Nephron (organoid): Measurements from ENCODE around the gene AIG1.

Source experiments
- H3K27ac Mint-ChIP-seq, 3 experiments: 2 replicates each; pipeline ENCODE4 v1.8.0; 2020; ENCODE audit warnings: mixed read lengths in 3 of 3, mild to moderate bottlenecking in 2 of 3, moderate library complexity in 1 of 3
- H3K27me3 Mint-ChIP-seq: 2 replicates; pipeline ENCODE4 v1.8.0; 2021; ENCODE audit warnings: low read depth, mild to moderate bottlenecking, moderate library complexity, mixed read lengths
- H3K36me3 Mint-ChIP-seq: 2 replicates; pipeline ENCODE4 v1.8.0; 2020; ENCODE audit warnings: low read depth, mixed read lengths
- H3K4me1 Mint-ChIP-seq: 2 replicates; pipeline ENCODE4 v1.8.0; 2020; ENCODE audit warnings: mixed read lengths
- H3K4me3 Mint-ChIP-seq, 3 experiments: 2 replicates each; pipeline ENCODE4 v1.8.0; 2020; ENCODE audit warnings: mild to moderate bottlenecking in 3 of 3, mixed read lengths in 3 of 3, moderate library complexity in 2 of 3
- H3K9me3 Mint-ChIP-seq: 2 replicates; pipeline ENCODE4 v1.8.0; 2020; ENCODE audit warnings: mixed read lengths
- TF ChIP-seq, protein P1 (sequence below), 3 experiments: fragments of 200-600 bp; sonication (generic); IDR thresholded peaks; one replicate each; pipeline ENCODE4 v1.5.0; 2021; ENCODE audit warnings: antibody characterized with exemption in 3 of 3; ENCODE audit not compliant: unreplicated experiment in 3 of 3

Gene AIG1

DNA sequence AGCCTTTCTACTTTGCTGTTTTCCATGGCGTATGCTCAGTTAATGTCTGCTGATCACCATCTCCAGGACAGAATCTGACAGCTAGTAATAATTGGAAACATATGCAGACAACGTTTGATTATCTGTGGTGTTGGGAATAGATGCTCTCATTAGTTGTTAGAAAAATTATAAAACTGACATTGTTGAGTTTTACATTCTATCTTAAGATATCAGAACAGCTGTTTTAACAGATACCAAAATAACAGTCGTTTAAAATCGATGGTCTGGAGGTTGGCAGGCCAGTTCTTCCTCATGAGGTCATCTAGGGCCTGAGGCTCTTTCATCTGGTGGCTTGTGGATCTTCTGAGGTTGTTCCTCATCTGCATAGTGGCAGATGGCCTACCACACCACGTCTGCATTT, 137.6 kb downstream of the AIG1 start:
- Mint-ChIP-seq H3K27ac (peak overlapping the region in 1 of 3 experiments; percentile 58), H3K4me3 (no peak overlapping the region), H3K27me3 (peaks cover 3% of the 10 kb centered on the region), H3K9me3 (no peaks in the 10 kb centered on the region), H3K4me1 (peaks cover 32% of the 10 kb centered on the region), H3K36me3 (peaks cover 2% of the 10 kb centered on the region)
- TF ChIP-seq, protein P1, sequence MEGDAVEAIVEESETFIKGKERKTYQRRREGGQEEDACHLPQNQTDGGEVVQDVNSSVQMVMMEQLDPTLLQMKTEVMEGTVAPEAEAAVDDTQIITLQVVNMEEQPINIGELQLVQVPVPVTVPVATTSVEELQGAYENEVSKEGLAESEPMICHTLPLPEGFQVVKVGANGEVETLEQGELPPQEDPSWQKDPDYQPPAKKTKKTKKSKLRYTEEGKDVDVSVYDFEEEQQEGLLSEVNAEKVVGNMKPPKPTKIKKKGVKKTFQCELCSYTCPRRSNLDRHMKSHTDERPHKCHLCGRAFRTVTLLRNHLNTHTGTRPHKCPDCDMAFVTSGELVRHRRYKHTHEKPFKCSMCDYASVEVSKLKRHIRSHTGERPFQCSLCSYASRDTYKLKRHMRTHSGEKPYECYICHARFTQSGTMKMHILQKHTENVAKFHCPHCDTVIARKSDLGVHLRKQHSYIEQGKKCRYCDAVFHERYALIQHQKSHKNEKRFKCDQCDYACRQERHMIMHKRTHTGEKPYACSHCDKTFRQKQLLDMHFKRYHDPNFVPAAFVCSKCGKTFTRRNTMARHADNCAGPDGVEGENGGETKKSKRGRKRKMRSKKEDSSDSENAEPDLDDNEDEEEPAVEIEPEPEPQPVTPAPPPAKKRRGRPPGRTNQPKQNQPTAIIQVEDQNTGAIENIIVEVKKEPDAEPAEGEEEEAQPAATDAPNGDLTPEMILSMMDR (IDR thresholded peaks at IDR 0.05; ENCODE audit: unreplicated experiment in 3 of 3), result no peak

DNA sequence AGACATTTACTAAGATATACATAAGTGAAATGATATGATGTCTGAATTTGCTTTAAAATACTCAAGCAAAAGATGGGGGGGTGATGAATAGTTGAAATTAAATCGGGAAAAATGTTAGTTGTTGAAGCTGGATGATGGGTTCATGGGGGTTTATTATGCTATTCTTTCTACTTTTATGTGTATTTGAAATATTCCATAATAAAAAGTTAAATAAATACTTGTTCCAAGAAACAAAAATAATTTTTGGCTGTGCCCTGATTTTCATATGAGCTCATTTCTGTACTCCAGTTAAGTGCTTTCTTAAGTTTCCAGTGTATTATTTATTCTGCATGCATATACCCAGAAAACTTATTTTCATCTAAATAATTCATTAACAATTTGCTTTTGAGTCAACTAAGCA, 138.6 kb downstream of the AIG1 start:
- peaks cover 6% of the 10 kb centered on the region for H3K27me3 Mint-ChIP-seq
- no peak overlapping the region for H3K4me3 Mint-ChIP-seq
- TF ChIP-seq, protein P1 (IDR thresholded peaks at IDR 0.05; ENCODE audit: unreplicated experiment in 3 of 3), result no peak
- peaks cover 8% of the 10 kb centered on the region for H3K36me3 Mint-ChIP-seq
- peaks cover 32% of the 10 kb centered on the region for H3K4me1 Mint-ChIP-seq
- H3K27ac Mint-ChIP-seq, result no peak overlapping the region
- peaks cover 3% of the 10 kb centered on the region for H3K9me3 Mint-ChIP-seq

DNA sequence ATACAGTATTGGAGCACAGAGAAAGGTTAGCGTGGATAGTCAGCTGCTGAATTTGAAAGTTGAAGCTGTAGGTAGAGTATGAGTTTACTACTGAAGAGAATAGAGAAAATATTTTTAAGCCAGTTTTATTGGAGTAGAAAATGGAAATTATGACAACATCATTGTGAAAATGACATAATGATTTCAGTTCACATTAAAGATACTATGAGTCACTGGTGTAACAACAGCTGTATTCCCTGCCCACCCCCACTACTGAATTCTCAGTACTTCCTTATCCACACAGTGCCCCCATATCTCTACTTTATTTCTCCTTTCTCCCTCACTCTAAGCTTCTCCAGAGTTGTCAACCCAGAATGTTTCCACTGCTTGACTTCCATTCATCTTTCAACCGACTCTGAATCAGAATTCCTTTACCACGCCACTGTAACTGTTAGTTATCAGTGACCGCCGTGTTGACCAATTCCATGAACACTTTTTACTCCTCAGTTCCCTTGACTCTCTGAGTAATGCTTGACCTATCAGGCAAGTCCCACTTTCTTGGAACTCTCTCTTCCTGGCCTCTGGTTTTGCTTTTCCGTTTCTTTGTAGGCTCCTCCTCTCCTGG, 139.6 kb downstream of the AIG1 start:
- Mint-ChIP-seq H3K36me3 (peaks cover 8% of the 10 kb centered on the region), H3K9me3 (peaks cover 3% of the 10 kb centered on the region), H3K4me1 (peaks cover 24% of the 10 kb centered on the region), H3K4me3 (no peak overlapping the region), H3K27me3 (peaks cover 3% of the 10 kb centered on the region), H3K27ac (no peak overlapping the region)
- TF ChIP-seq, protein P1 (IDR thresholded peaks at IDR 0.05; ENCODE audit: unreplicated experiment in 3 of 3), result no peak

DNA sequence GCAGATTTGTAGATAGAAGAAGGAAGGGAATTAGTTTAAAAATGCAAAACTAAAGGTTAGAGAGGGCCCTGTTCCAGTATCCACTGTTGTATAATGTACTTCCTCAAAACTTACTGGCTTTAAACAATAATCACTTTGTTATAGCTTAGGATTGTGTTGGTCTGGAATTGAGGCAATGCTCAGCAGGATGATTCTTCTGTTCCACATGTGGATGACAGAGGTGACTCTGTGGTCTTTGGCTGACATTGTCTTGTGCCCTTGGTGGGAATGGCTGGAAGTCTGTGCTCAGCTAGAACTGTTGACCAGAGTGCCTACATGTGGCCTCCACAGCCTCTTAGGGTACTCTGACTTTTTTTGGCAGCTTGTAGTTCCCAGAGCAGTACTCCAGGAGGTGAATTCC, 143.4 kb downstream of the AIG1 start:
- no peak overlapping the region for H3K27ac Mint-ChIP-seq
- peaks cover 13% of the 10 kb centered on the region for H3K4me1 Mint-ChIP-seq
- H3K27me3 Mint-ChIP-seq, result peaks cover 3% of the 10 kb centered on the region
- H3K4me3 Mint-ChIP-seq, result no peak overlapping the region
- peaks cover 8% of the 10 kb centered on the region for H3K36me3 Mint-ChIP-seq
- peaks cover 3% of the 10 kb centered on the region for H3K9me3 Mint-ChIP-seq
- TF ChIP-seq, protein P1 (IDR thresholded peaks at IDR 0.05; ENCODE audit: unreplicated experiment in 3 of 3), result no peak

DNA sequence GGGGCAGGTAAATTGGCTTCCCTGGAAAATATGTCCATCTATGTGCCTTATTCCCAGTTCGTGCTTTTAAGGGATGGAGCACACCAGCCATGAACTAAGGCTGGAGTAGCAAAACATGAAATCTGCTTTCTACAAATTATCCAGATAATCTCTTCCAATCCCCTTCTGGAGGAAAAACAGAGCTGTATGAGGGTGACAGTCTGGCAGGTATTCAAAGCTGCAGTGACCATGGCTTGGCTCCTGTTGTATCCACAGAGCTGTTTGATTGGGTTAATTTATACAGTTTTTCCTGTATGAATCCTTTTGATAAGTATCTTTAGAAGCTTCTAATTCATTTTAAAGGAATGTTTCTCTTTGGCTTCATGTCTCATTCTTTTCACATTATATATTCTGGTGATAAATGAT, 144.4 kb downstream of the AIG1 start:
- peaks cover 13% of the 10 kb centered on the region for H3K4me1 Mint-ChIP-seq

More for the DNA sequence above, 144.4 kb downstream of the AIG1 start:
- Mint-ChIP-seq H3K9me3 (peaks cover 3% of the 10 kb centered on the region), H3K4me3 (no peak overlapping the region), H3K36me3 (peaks cover 10% of the 10 kb centered on the region), H3K27me3 (peaks cover 3% of the 10 kb centered on the region), H3K27ac (peak overlapping the region in 2 of 3 experiments; percentile 20 to 63)
- TF ChIP-seq, protein P1 (IDR thresholded peaks at IDR 0.05; ENCODE audit: unreplicated experiment in 3 of 3), result no peak
